ENCODE results near the gene MS4A18. TPM values are rescaled to one million over a fixed set of nuclear protein-coding genes. Genes with fewer than 3 reads are reported as not detected.

The MS4A18 gene
- total RNA-seq, 1 donor: not detected

- Histone ChIP-seq H3K36me3 (ENCODE audit: insufficient read depth, low read length) (no peaks in the 10 kb centered on the region), H3K4me2 (ENCODE audit: insufficient read depth, low read length) (no peak overlapping the region), H4K20me1 (ENCODE audit: insufficient read depth, low read length) (no peaks in the 10 kb centered on the region), H3K4me1 (ENCODE audit: insufficient read depth, low read length) (no peaks in the 10 kb centered on the region), H3K9me3 (ENCODE audit: low read depth, low read length) (no peaks in the 10 kb centered on the region), H2AFZ (ENCODE audit: low read length) (no peak overlapping the region), H3K27ac (ENCODE audit: low read depth, low read length) (no peak overlapping the region), H3K79me2 (ENCODE audit: insufficient read depth, low read length) (no peaks in the 10 kb centered on the region), H3K4me3 (ENCODE audit: insufficient read depth, low read length) (no peak overlapping the region), H3K27me3 (ENCODE audit: insufficient read depth, low read length) (no peaks in the 10 kb centered on the region)
- DNase-seq (ENCODE audit: insufficient read length, low spot score, missing footprints): no peak
- no peak for TF ChIP-seq CTCF (IDR thresholded peaks at IDR 0.05; ENCODE audit: extremely low read depth, low read depth, low read length)
These were observed 23.1 kb upstream of the MS4A18 start for GRCh38 chr11:60701469-60701818.

- Histone ChIP-seq H3K79me2 (ENCODE audit: insufficient read depth, low read length) (no peaks in the 10 kb centered on the region), H3K36me3 (ENCODE audit: insufficient read depth, low read length) (no peaks in the 10 kb centered on the region), H3K27me3 (ENCODE audit: insufficient read depth, low read length) (no peaks in the 10 kb centered on the region), H3K4me3 (ENCODE audit: insufficient read depth, low read length) (no peak overlapping the region), H3K9me3 (ENCODE audit: low read depth, low read length) (no peaks in the 10 kb centered on the region), H4K20me1 (ENCODE audit: insufficient read depth, low read length) (no peaks in the 10 kb centered on the region), H3K4me2 (ENCODE audit: insufficient read depth, low read length) (no peak overlapping the region), H3K4me1 (ENCODE audit: insufficient read depth, low read length) (no peaks in the 10 kb centered on the region), H2AFZ (ENCODE audit: low read length) (no peak overlapping the region), H3K27ac (ENCODE audit: low read depth, low read length) (no peak overlapping the region)
- no peak for TF ChIP-seq CTCF (IDR thresholded peaks at IDR 0.05; ENCODE audit: extremely low read depth, low read depth, low read length)
- no peak for DNase-seq (ENCODE audit: insufficient read length, low spot score, missing footprints)
These were observed 21.1 kb upstream of the MS4A18 start for GRCh38 chr11:60703374-60703773.

GRCh38 chr11:60705895-60706294 lies 18.6 kb upstream of the MS4A18 start:
- H3K36me3 ChIP-seq (ENCODE audit: insufficient read depth, low read length): no peaks in the 10 kb centered on the region
- no peak overlapping the region for H3K27ac ChIP-seq (ENCODE audit: low read depth, low read length)
- H3K79me2 ChIP-seq (ENCODE audit: insufficient read depth, low read length): no peaks in the 10 kb centered on the region
- H3K4me1 ChIP-seq (ENCODE audit: insufficient read depth, low read length): no peaks in the 10 kb centered on the region
- TF ChIP-seq CTCF (IDR thresholded peaks at IDR 0.05; ENCODE audit: extremely low read depth, low read depth, low read length): no peak
- no peak overlapping the region for H2AFZ ChIP-seq (ENCODE audit: low read length)
- no peaks in the 10 kb centered on the region for H4K20me1 ChIP-seq (ENCODE audit: insufficient read depth, low read length)
- DNase-seq (ENCODE audit: insufficient read length, low spot score, missing footprints): no peak
- H3K27me3 ChIP-seq (ENCODE audit: insufficient read depth, low read length): no peaks in the 10 kb centered on the region
- H3K4me2 ChIP-seq (ENCODE audit: insufficient read depth, low read length): no peak overlapping the region
- no peaks in the 10 kb centered on the region for H3K9me3 ChIP-seq (ENCODE audit: low read depth, low read length)
- no peak overlapping the region for H3K4me3 ChIP-seq (ENCODE audit: insufficient read depth, low read length)

- Histone ChIP-seq H3K4me1 (ENCODE audit: insufficient read depth, low read length) (no peaks in the 10 kb centered on the region), H3K27me3 (ENCODE audit: insufficient read depth, low read length) (no peaks in the 10 kb centered on the region), H3K4me2 (ENCODE audit: insufficient read depth, low read length) (no peak overlapping the region), H3K79me2 (ENCODE audit: insufficient read depth, low read length) (no peaks in the 10 kb centered on the region), H3K36me3 (ENCODE audit: insufficient read depth, low read length) (no peaks in the 10 kb centered on the region), H2AFZ (ENCODE audit: low read length) (no peak overlapping the region), H3K27ac (ENCODE audit: low read depth, low read length) (no peak overlapping the region), H3K4me3 (ENCODE audit: insufficient read depth, low read length) (no peak overlapping the region), H4K20me1 (ENCODE audit: insufficient read depth, low read length) (no peaks in the 10 kb centered on the region), H3K9me3 (ENCODE audit: low read depth, low read length) (no peaks in the 10 kb centered on the region)
- no peak for TF ChIP-seq CTCF (IDR thresholded peaks at IDR 0.05; ENCODE audit: extremely low read depth, low read depth, low read length)
- DNase-seq (ENCODE audit: insufficient read length, low spot score, missing footprints): no peak
These were observed 17.6 kb upstream of the MS4A18 start for GRCh38 chr11:60706931-60707330.
